OCI-LY7 (cell line): ENCODE results near the gene DAB2IP. TPM values are rescaled to one million over a fixed set of nuclear protein-coding genes. Genes with fewer than 3 reads are reported as not detected.

Source experiments
- BruUV-seq: library from RNA; stranded (reverse); fragments of 400-500 nt; replicated peaks from 2 replicates; lab custom pipeline; 2021; lab: Mats Ljungman, UMichigan
- CTCF ChIA-PET: fragments of 300-600 bp; sonication (Branson Sonifier 250); formaldehyde crosslinking; loops from one replicate; lab custom pipeline; 2022; ENCODE audit warnings: antibody characterized with exemption; ENCODE audit not compliant: unreplicated experiment; lab: Charles Lee
- POLR2A ChIA-PET: fragments of 300-600 bp; sonication (Branson Sonifier 250); formaldehyde crosslinking; loops from one replicate; lab custom pipeline; 2022; ENCODE audit warnings: antibody characterized with exemption; lab: Charles Lee
- DNase-seq: peaks from one replicate; pipeline ENCODE4 v3.0.0-alpha.2; 2015; ENCODE audit warnings: low spot score
- H2AFZ ChIP-seq: fragments of 200-600 bp; sonication (generic), shearing (Covaris generic); 2 replicates; pipeline ENCODE4 v1.6.1; 2014; ENCODE audit warnings: mild to moderate bottlenecking, antibody characterized with exemption, low read length, moderate library complexity
- H3K27ac ChIP-seq: fragments of 200-600 bp; sonication (generic); 2 replicates; pipeline ENCODE4 v1.5.1; 2014; ENCODE audit warnings: mixed run types, low read depth, mild to moderate bottlenecking, moderate library complexity, low read length, inconsistent platforms; ENCODE audit not compliant: poor library complexity, severe bottlenecking
- H3K36me3 ChIP-seq: fragments of 200-600 bp; sonication (generic); 2 replicates; pipeline ENCODE4 v1.6.1; 2014; ENCODE audit warnings: mild to moderate bottlenecking, antibody characterized with exemption, low read length, moderate library complexity, mixed read lengths; ENCODE audit not compliant: insufficient read depth
- H3K4me1 ChIP-seq: fragments of 200-600 bp; sonication (generic); 2 replicates; pipeline ENCODE4 v1.5.1; 2014; ENCODE audit warnings: mild to moderate bottlenecking, low read length; ENCODE audit not compliant: insufficient read depth, poor library complexity, severe bottlenecking
- H3K4me2 ChIP-seq: fragments of 200-600 bp; sonication (generic); 2 replicates; pipeline ENCODE4 v1.6.1; 2014; ENCODE audit warnings: mild to moderate bottlenecking, low read length
- H3K4me3 ChIP-seq: fragments of 200-600 bp; sonication (generic); 2 replicates; pipeline ENCODE4 v1.5.1; 2014; ENCODE audit warnings: mild to moderate bottlenecking, low read depth, low read length; ENCODE audit not compliant: poor library complexity, severe bottlenecking
- H3K79me2 ChIP-seq: fragments of 200-600 bp; sonication (generic); 2 replicates; pipeline ENCODE4 v1.6.1; 2016; ENCODE audit warnings: low read depth, mild to moderate bottlenecking, low read length, moderate library complexity, mixed read lengths; ENCODE audit not compliant: insufficient read depth
- H3K9me2 ChIP-seq: fragments of 200-600 bp; sonication (generic); 2 replicates; pipeline ENCODE4 v1.6.1; 2016; ENCODE audit warnings: mild to moderate bottlenecking, low read length, mixed read lengths; ENCODE audit not compliant: insufficient read depth
- H3K9me3 ChIP-seq: fragments of 200-600 bp; sonication (generic); 2 replicates; pipeline ENCODE4 v1.6.1; 2014; ENCODE audit warnings: mild to moderate bottlenecking, mixed run types, low read length, mixed read lengths
- H4K20me1 ChIP-seq: fragments of 200-600 bp; sonication (generic); 2 replicates; pipeline ENCODE4 v1.6.1; 2014; ENCODE audit warnings: mild to moderate bottlenecking, antibody characterized with exemption, low read length, moderate library complexity, mixed read lengths; ENCODE audit not compliant: insufficient read depth
- CTCF ChIP-seq: fragments of 200-600 bp; sonication (generic); conservative IDR thresholded peaks from 2 replicates; pipeline ENCODE4 v1.5.1; 2014; ENCODE audit warnings: mild to moderate bottlenecking, antibody characterized with exemption, low read length, moderate library complexity, mixed read lengths
- EZH2phosphoT487 ChIP-seq: fragments of 200-600 bp; sonication (generic); IDR thresholded peaks from 2 replicates; pipeline ENCODE4 v1.6.1; 2018; ENCODE audit warnings: low read depth, borderline replicate concordance, mild to moderate bottlenecking, mixed run types, antibody characterized with exemption, low read length, moderate library complexity, mixed read lengths
- intact Hi-C: fragments of 100-400 bp; cut with micrococcal nuclease; formaldehyde crosslinking; loops from one replicate; pipeline ENCODE4 v1.10.0; 2022; ENCODE audit not compliant: unreplicated experiment
- total RNA-seq, 2 experiments: library from RNA; depleted of rRNA in 1 of 2; stranded (reverse); fragments of >200 nt in 1 of 2; shearing (Covaris generic) in 1 of 2; gene quantifications; 2 replicates each; pipeline ENCODE4 v1.2.3, GENCODE V29; 2014 to 2022

Gene DAB2IP
- total RNA-seq, 2 experiments from 2014 or later, result 3.9 to 11.1 TPM

- ChIA-PET POLR2A (interaction anchor here (1.1 kb wide), 1 partner anchor 33 kb away, joined by 3 read pairs; no protein-coding TSS in a partner anchor), CTCF (no interaction called here)
- Histone ChIP-seq H3K36me3 (no peaks in the 10 kb centered on the region), H3K27ac (no peak overlapping the region), H3K9me2 (no peaks in the 10 kb centered on the region), H3K4me3 (no peak overlapping the region), H4K20me1 (no peaks in the 10 kb centered on the region), H3K4me2 (no peak overlapping the region), H2AFZ (no peak overlapping the region), H3K79me2 (no peaks in the 10 kb centered on the region), H3K4me1 (no peaks in the 10 kb centered on the region), H3K9me3 (no peaks in the 10 kb centered on the region)
- BruUV-seq, result no TSS peak
- no peak for TF ChIP-seq CTCF
- no peak for TF ChIP-seq EZH2phosphoT487
- intact Hi-C loops, result no loop called here
- no peak for DNase-seq
Observed at GRCh38 chr9:121771851-121772599, 120.6 kb downstream of the DAB2IP start.

GRCh38 chr9:121772600-121773285 is 121.3 kb downstream of the DAB2IP start:
- H2AFZ ChIP-seq, result no peak overlapping the region
- no peak overlapping the region for H3K27ac ChIP-seq
- no peak for DNase-seq
- ChIA-PET POLR2A (interaction anchor here (1.1 kb wide), 1 partner anchor 32 kb away, joined by 3 read pairs; no protein-coding TSS in a partner anchor), CTCF (no interaction called here)
- no peaks in the 10 kb centered on the region for H4K20me1 ChIP-seq
- TF ChIP-seq EZH2phosphoT487, result no peak
- TF ChIP-seq CTCF, result no peak
- H3K9me3 ChIP-seq, result no peaks in the 10 kb centered on the region
- no peaks in the 10 kb centered on the region for H3K36me3 ChIP-seq
- H3K4me3 ChIP-seq, result no peak overlapping the region
- no peak overlapping the region for H3K4me2 ChIP-seq
- no peaks in the 10 kb centered on the region for H3K79me2 ChIP-seq
- no peaks in the 10 kb centered on the region for H3K9me2 ChIP-seq
- H3K4me1 ChIP-seq, result no peaks in the 10 kb centered on the region
- no TSS peak for BruUV-seq
- intact Hi-C loops, result no loop called here
